Chondrocyte (in vitro differentiated cells): ENCODE measurements around the gene SIPA1L3. TPM values are rescaled to one million over a fixed set of nuclear protein-coding genes. Genes with fewer than 3 reads are reported as not detected.
"Not testable (repeated sequence)": the region's sequence is repeated elsewhere in the genome, so short reads cannot be mapped to it uniquely, and the experiment has no call there.

ENCODE experiments used
- DNase-seq: peaks from one replicate; pipeline ENCODE4 v3.0.0; 2021; ENCODE audit warnings: mixed read lengths, low spot score
- H3K27ac Mint-ChIP-seq: one replicate; pipeline ENCODE4 v1.8.0; 2021; ENCODE audit warnings: mild to moderate bottlenecking, moderate library complexity, mixed read lengths; ENCODE audit not compliant: unreplicated experiment
- H3K27me3 Mint-ChIP-seq: 2 replicates; pipeline ENCODE4 v1.8.0; 2021; ENCODE audit warnings: low read depth, mixed read lengths
- H3K36me3 Mint-ChIP-seq: 2 replicates; pipeline ENCODE4 v1.8.0; 2021; ENCODE audit warnings: low read depth, mixed read lengths
- H3K4me1 Mint-ChIP-seq: 2 replicates; pipeline ENCODE4 v1.8.0; 2021; ENCODE audit warnings: low read depth, mild to moderate bottlenecking, mixed read lengths
- H3K4me3 Mint-ChIP-seq: one replicate; pipeline ENCODE4 v1.8.0; 2021; ENCODE audit warnings: mild to moderate bottlenecking, moderate library complexity, mixed read lengths; ENCODE audit not compliant: unreplicated experiment
- H3K9me3 Mint-ChIP-seq: 2 replicates; pipeline ENCODE4 v1.8.0; 2021; ENCODE audit warnings: low read depth, mixed read lengths
- long read RNA-seq: library from polyadenylated mRNA; stranded (forward); transcript quantifications from one replicate; pipeline ENCODE4 v2.0.0, GENCODE V29; 2021
- total RNA-seq: library from RNA; stranded (reverse); gene quantifications from 3 replicates; pipeline ENCODE4 v1.2.1, GENCODE V29; 2021
- TF ChIP-seq, protein P1 (sequence below): fragments of 200-600 bp; sonication (generic); IDR thresholded peaks from 2 replicates; pipeline ENCODE4 v1.5.0; 2021; ENCODE audit warnings: antibody characterized with exemption, mild to moderate bottlenecking, moderate library complexity

The SIPA1L3 gene
- total RNA-seq = 17.5 to 23.8 TPM (median 22.7 TPM) in 3 replicates
- long read RNA-seq, partial matches to known transcripts = 4 of 7 reads
- long read RNA-seq, other reads (novel, unspliced or antisense) = 2 of 7 reads

DNA sequence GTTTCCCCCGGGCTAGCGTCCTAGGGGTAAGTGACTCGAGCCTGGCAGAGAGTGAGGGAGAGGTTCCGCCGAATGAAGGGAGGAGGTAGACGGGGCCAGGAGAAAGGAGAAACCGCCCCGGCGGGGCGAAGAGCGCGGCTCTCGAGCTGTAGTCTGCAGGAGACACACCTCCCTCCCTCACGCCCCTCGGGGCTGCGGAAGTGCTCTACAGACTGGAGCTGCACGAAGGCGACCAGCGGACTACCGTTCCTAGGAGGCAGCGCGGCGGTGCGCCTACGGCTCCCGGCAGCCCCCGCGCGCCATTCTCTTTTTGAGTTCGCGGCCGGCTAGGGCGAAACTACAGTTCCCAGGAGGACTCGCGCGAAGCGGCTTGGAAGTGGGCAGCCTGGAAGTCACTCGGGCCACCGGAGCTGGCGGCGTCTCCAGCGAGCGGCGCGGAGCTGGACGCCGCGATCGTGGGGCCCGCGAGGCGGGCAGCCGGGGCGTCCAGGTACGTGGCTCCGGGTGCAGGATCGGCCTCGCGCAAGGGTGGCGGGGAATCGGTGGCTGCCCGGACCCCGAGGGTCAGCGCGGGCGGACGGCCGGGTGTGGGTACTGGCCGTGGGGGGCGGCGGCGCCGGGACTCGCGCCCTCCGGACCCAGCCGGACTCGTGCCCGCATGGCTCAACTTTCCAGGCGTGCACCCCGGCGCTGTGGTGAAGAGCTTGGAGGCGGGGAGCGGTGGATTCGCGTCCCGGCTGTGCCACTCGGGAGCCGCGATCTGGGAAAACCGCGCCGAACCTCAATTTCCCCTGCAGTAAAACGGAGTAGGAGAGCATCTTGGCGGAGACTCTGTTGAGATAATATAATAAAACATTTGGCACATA, at the start of gene SIPA1L3:
Gene SIPA1L3, plus strand, starts transcription at position 340 of the 866 bp plus-strand sequence. CDS start 174,358 bp downstream, outside the sequence.
- H3K27me3 Mint-ChIP-seq = no peaks in the 10 kb centered on the region
- H3K27ac Mint-ChIP-seq = peak within 1 kb of the TSS; percentile 81
- TF ChIP-seq, protein P1, sequence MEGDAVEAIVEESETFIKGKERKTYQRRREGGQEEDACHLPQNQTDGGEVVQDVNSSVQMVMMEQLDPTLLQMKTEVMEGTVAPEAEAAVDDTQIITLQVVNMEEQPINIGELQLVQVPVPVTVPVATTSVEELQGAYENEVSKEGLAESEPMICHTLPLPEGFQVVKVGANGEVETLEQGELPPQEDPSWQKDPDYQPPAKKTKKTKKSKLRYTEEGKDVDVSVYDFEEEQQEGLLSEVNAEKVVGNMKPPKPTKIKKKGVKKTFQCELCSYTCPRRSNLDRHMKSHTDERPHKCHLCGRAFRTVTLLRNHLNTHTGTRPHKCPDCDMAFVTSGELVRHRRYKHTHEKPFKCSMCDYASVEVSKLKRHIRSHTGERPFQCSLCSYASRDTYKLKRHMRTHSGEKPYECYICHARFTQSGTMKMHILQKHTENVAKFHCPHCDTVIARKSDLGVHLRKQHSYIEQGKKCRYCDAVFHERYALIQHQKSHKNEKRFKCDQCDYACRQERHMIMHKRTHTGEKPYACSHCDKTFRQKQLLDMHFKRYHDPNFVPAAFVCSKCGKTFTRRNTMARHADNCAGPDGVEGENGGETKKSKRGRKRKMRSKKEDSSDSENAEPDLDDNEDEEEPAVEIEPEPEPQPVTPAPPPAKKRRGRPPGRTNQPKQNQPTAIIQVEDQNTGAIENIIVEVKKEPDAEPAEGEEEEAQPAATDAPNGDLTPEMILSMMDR = peak; percentile 13
- peak; percentile 99 for DNase-seq
- no peaks in the 10 kb centered on the region for H3K9me3 Mint-ChIP-seq
- H3K4me1 Mint-ChIP-seq = peaks cover 17% of the 10 kb centered on the region
- H3K36me3 Mint-ChIP-seq = no peaks in the 10 kb centered on the region
- peak within 1 kb of the TSS; percentile 91 for H3K4me3 Mint-ChIP-seq

GRCh38 chr19:37864501-37864900, 42.5 kb upstream of the SIPA1L3 start:
- H3K9me3 Mint-ChIP-seq = peaks cover under 1% of the 10 kb centered on the region
- DNase-seq = no peak
- peaks cover 11% of the 10 kb centered on the region for H3K27me3 Mint-ChIP-seq
- no peak overlapping the region for H3K4me3 Mint-ChIP-seq
- no peaks in the 10 kb centered on the region for H3K36me3 Mint-ChIP-seq
- H3K27ac Mint-ChIP-seq = no peak overlapping the region
- TF ChIP-seq, protein P1 = no peak
- H3K4me1 Mint-ChIP-seq = no peaks in the 10 kb centered on the region

DNA sequence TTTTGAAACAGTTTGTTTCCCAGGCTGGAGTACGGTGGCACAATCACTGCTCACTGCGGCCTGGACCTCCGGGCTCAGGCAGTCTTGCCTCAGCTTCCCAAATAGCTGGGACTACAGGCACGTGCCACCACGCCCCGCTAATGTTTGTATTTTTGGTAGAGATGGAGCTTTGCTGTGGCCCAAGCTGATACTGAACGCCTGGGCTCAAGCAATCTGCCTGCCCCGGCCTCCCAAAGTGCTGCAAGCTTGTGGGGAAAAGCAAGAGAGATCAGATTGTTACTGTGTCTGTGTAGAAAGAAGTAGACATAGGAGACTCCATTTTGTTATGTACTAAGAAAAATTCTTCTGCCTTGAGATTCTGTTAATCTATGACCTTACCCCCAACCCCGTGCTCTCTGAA, 41.1 kb upstream of the SIPA1L3 start:
- not testable (repeated sequence) for H3K9me3 Mint-ChIP-seq

GRCh38 chr19:37867831-37868230, 39.2 kb upstream of the SIPA1L3 start:
- H3K27ac Mint-ChIP-seq = no peak overlapping the region
- DNase-seq = no peak
- no peak overlapping the region for H3K4me3 Mint-ChIP-seq
- H3K36me3 Mint-ChIP-seq = no peaks in the 10 kb centered on the region
- TF ChIP-seq, protein P1 = no peak
- H3K9me3 Mint-ChIP-seq = peaks cover 8% of the 10 kb centered on the region
- peaks cover 11% of the 10 kb centered on the region for H3K27me3 Mint-ChIP-seq
- H3K4me1 Mint-ChIP-seq = no peaks in the 10 kb centered on the region

More for the DNA sequence above, 41.1 kb upstream of the SIPA1L3 start:
- DNase-seq, H3K27ac Mint-ChIP-seq, H3K4me3 Mint-ChIP-seq, H3K4me1 Mint-ChIP-seq, H3K36me3 Mint-ChIP-seq: not testable (repeated sequence)
- H3K27me3 Mint-ChIP-seq = peaks cover 11% of the 10 kb centered on the region

DNA sequence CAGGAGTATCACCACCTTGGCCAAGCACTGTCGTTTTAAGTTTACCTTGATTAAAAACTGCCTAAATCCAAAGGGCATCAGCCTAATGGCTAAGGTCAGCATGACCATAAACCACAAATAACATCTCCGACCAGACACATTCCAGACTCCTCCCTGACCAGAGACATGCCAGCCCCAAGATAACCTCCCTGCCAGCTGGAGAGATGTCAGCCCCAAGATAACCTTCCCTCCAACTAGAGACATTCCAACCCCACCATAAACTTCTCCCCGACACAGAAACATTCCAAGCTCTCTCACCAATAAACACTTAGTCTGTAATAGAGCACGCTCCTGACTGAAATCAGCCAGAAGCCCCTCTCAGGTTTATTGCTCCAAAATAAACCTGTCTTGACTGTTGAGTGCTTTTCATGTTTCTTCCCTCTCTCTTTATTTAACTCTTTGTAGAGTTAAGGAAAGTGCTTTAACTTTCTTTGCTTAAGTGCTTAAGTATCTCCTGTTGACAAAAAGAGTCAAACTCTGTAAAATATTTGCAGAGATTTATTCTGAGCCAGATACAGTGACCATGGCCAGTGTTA, 37.2 kb upstream of the SIPA1L3 start:
- Mint-ChIP-seq H3K36me3 (no peaks in the 10 kb centered on the region), H3K9me3 (peaks cover 8% of the 10 kb centered on the region), H3K4me1 (peaks cover 2% of the 10 kb centered on the region), H3K27ac (no peak overlapping the region), H3K4me3 (no peak overlapping the region), H3K27me3 (peaks cover 11% of the 10 kb centered on the region)
- DNase-seq = no peak
- TF ChIP-seq, protein P1 = no peak
